HG03066 (cell line): Measurements from ENCODE around the gene SESN3.
"Not testable (repeated sequence)": the region's sequence is repeated elsewhere in the genome, so short reads cannot be mapped to it uniquely, and the experiment has no call there.

Experiments used
- ATAC-seq: cut with Tn5 transposase; IDR thresholded peaks from one replicate; pipeline ENCODE4 v1.9.1; 2021; ENCODE audit warnings: low read depth; ENCODE audit not compliant: unreplicated experiment

SESN3 gene

GRCh38 chr11:95231127-95231880 is at the start of gene SESN3:
Gene SESN3 (minus strand): TSS chr11:95231202. CDS start chr11:95230860, 342 bp downstream.
- peak; percentile 93 for ATAC-seq

GRCh38 chr11:95279921-95280868 is 49.2 kb upstream of the SESN3 start:
- ATAC-seq: peak; percentile 81

GRCh38 chr11:95277868-95278267 is 46.9 kb upstream of the SESN3 start:
- no peak for ATAC-seq

GRCh38 chr11:95276139-95276538 is 45.1 kb upstream of the SESN3 start:
- ATAC-seq: no peak

GRCh38 chr11:95273618-95274017 is 42.6 kb upstream of the SESN3 start:
- not testable (repeated sequence) for ATAC-seq

- ATAC-seq: no peak
These were observed 38.2 kb upstream of the SESN3 start for GRCh38 chr11:95269036-95269819.

- ATAC-seq: no peak
These were observed 37.4 kb upstream of the SESN3 start for GRCh38 chr11:95268391-95268790.

- no peak for ATAC-seq
These were observed 36.7 kb upstream of the SESN3 start for GRCh38 chr11:95267601-95268213.

GRCh38 chr11:95266751-95267374 is 35.9 kb upstream of the SESN3 start:
- no peak for ATAC-seq

- no peak for ATAC-seq
These were observed 33.9 kb upstream of the SESN3 start for GRCh38 chr11:95264881-95265280.

GRCh38 chr11:95262994-95263765 is 32.2 kb upstream of the SESN3 start:
- no peak for ATAC-seq

GRCh38 chr11:95257456-95257971 is 26.5 kb upstream of the SESN3 start:
- no peak for ATAC-seq

GRCh38 chr11:95256321-95256779 is 25.3 kb upstream of the SESN3 start:
- ATAC-seq: no peak

GRCh38 chr11:95255251-95256145 is 24.5 kb upstream of the SESN3 start:
- no peak for ATAC-seq

- peak; percentile 6 for ATAC-seq
These were observed 23.7 kb upstream of the SESN3 start for GRCh38 chr11:95254716-95255115.

- ATAC-seq: peak; percentile 97
These were observed 23.2 kb upstream of the SESN3 start for GRCh38 chr11:95254131-95254704.

GRCh38 chr11:95253141-95253540 is 22.1 kb upstream of the SESN3 start:
- no peak for ATAC-seq
